Measurements from ENCODE around the gene SLC7A6. TPM values are rescaled to one million over a fixed set of nuclear protein-coding genes. Genes with fewer than 3 reads are reported as not detected.

The SLC7A6 gene
- total RNA-seq, 3 donors from 2014 or later: 43.2 to 284 (median 65.2) TPM

- Histone ChIP-seq H3K27ac (peak within 1 kb of the TSS; percentile 49 to 56), H3K27me3 (no peaks in the 10 kb centered on the region), H3K36me3 (no peaks in the 10 kb centered on the region), H3K4me3 (peak within 1 kb of the TSS; percentile 88 to 92 (median 91)), H3K9me3 (no peaks in the 10 kb centered on the region), H3K4me1 (peaks cover 6 to 12% of the 10 kb centered on the region in 2 donors)
- intact Hi-C loops (cut with DNase I; ENCODE audit: low total_unique reads): no loop called here
- TF ChIP-seq POLR2A (IDR thresholded peaks at IDR 0.05) (no peak), POLR2AphosphoS5 (IDR thresholded peaks at IDR 0.05) (peak in 1 of 3 donors; percentile 35), CTCF (IDR thresholded peaks at IDR 0.05) (no peak)
- DNase-seq (ENCODE audit: low spot score in 2 of 2): peak; percentile 92 to 97
These were observed 19.1 kb upstream of the SLC7A6 start, which contains the start of gene PLA2G15 for GRCh38 chr16:68244903-68245853. Gene PLA2G15 (plus strand): TSS chr16:68245373. CDS start chr16:68245427, 54 bp downstream.

GRCh38 chr16:68246121-68246520 lies 18.2 kb upstream of the SLC7A6 start:
- no peaks in the 10 kb centered on the region for H3K36me3 ChIP-seq
- peak overlapping the region; percentile 88 to 92 (median 91) for H3K4me3 ChIP-seq
- no peak for DNase-seq (ENCODE audit: low spot score in 2 of 2)
- H3K4me1 ChIP-seq: peaks cover 6 to 12% of the 10 kb centered on the region in 2 donors
- intact Hi-C loops (cut with DNase I; ENCODE audit: low total_unique reads): no loop called here
- H3K27ac ChIP-seq: no peak overlapping the region
- no peaks in the 10 kb centered on the region for H3K9me3 ChIP-seq
- H3K27me3 ChIP-seq: no peaks in the 10 kb centered on the region
- TF ChIP-seq CTCF (IDR thresholded peaks at IDR 0.05): no peak
- TF ChIP-seq POLR2AphosphoS5 (IDR thresholded peaks at IDR 0.05): no peak
- TF ChIP-seq POLR2A (IDR thresholded peaks at IDR 0.05): no peak

- intact Hi-C loops (cut with DNase I; ENCODE audit: low total_unique reads): no loop called here
- no peak for DNase-seq (ENCODE audit: low spot score in 2 of 2)
- no peak for TF ChIP-seq POLR2A (IDR thresholded peaks at IDR 0.05)
- no peak for TF ChIP-seq CTCF (IDR thresholded peaks at IDR 0.05)
- no peak for TF ChIP-seq POLR2AphosphoS5 (IDR thresholded peaks at IDR 0.05)
- Histone ChIP-seq H3K27me3 (no peaks in the 10 kb centered on the region), H3K27ac (no peak overlapping the region), H3K36me3 (no peaks in the 10 kb centered on the region), H3K9me3 (no peaks in the 10 kb centered on the region), H3K4me1 (peaks cover 6 to 12% of the 10 kb centered on the region in 2 donors), H3K4me3 (peak overlapping the region in 2 of 3 donors; percentile 88 to 92)
These were observed 17.7 kb upstream of the SLC7A6 start for GRCh38 chr16:68246666-68247065.

GRCh38 chr16:68247400-68247799 lies 16.9 kb upstream of the SLC7A6 start:
- intact Hi-C loops (cut with DNase I; ENCODE audit: low total_unique reads): no loop called here
- no peak overlapping the region for H3K4me3 ChIP-seq
- H3K9me3 ChIP-seq: no peaks in the 10 kb centered on the region
- H3K4me1 ChIP-seq: peaks cover 6 to 12% of the 10 kb centered on the region in 2 donors
- H3K36me3 ChIP-seq: no peaks in the 10 kb centered on the region
- TF ChIP-seq CTCF (IDR thresholded peaks at IDR 0.05): no peak
- no peak for TF ChIP-seq POLR2A (IDR thresholded peaks at IDR 0.05)
- no peak for TF ChIP-seq POLR2AphosphoS5 (IDR thresholded peaks at IDR 0.05)
- DNase-seq (ENCODE audit: low spot score in 2 of 2): no peak
- H3K27ac ChIP-seq: no peak overlapping the region
- H3K27me3 ChIP-seq: no peaks in the 10 kb centered on the region

- H3K27me3 ChIP-seq: no peaks in the 10 kb centered on the region
- H3K4me1 ChIP-seq: peaks cover 6 to 12% of the 10 kb centered on the region in 2 donors
- intact Hi-C loops (cut with DNase I; ENCODE audit: low total_unique reads): no loop called here
- no peaks in the 10 kb centered on the region for H3K36me3 ChIP-seq
- H3K9me3 ChIP-seq: no peaks in the 10 kb centered on the region
- peak overlapping the region in 1 of 2 donors; percentile 55 for H3K27ac ChIP-seq
- no peak for DNase-seq (ENCODE audit: low spot score in 2 of 2)
- TF ChIP-seq POLR2A (IDR thresholded peaks at IDR 0.05): no peak
- no peak for TF ChIP-seq POLR2AphosphoS5 (IDR thresholded peaks at IDR 0.05)
- TF ChIP-seq CTCF (IDR thresholded peaks at IDR 0.05): no peak
- no peak overlapping the region for H3K4me3 ChIP-seq
These were observed 16.4 kb upstream of the SLC7A6 start for GRCh38 chr16:68247932-68248331.
